Astrocyte (in vitro differentiated cells and primary cell): ENCODE data around the gene GRB10.
"Not testable (repeated sequence)": the region's sequence is repeated elsewhere in the genome, so short reads cannot be mapped to it uniquely, and the experiment has no call there.

Source experiments
- CTCF ChIP-seq: IDR thresholded peaks from 2 replicates; pipeline ENCODE4 v1.5.1; 2011; ENCODE audit warnings: low read depth, mild to moderate bottlenecking, inconsistent platforms, low read length, moderate library complexity; ENCODE audit not compliant: insufficient read depth
- EZH2 ChIP-seq: IDR thresholded peaks from 2 replicates; pipeline ENCODE4 v1.6.1; 2012; ENCODE audit warnings: mild to moderate bottlenecking, low read length, inconsistent platforms; ENCODE audit not compliant: insufficient read depth

- TF ChIP-seq CTCF, EZH2: not testable (repeated sequence)
Observed at GRCh38 chr7:50582271-50582670, 200.4 kb downstream of the GRB10 start.
